Measurements from ENCODE around the gene ATG5. TPM values are rescaled to one million over a fixed set of nuclear protein-coding genes. Genes with fewer than 3 reads are reported as not detected.

ATG5 gene
- polyA plus RNA-seq, 1 of the 3 experiments (the other 2 are of a cell fraction) = 15.5 TPM

GRCh38 chr6:106141441-106142237, 183.9 kb downstream of the ATG5 start:
- H3K4me1 ChIP-seq (ENCODE audit: control insufficient read depth in 1 of 2, insufficient read depth in 2 of 2, low read depth in 1 of 2, low read length in 1 of 2) = peaks cover 0 to 8% of the 10 kb centered on the region in 2 experiments; a peak in 2 of 4 replicates
- H3K9me2 ChIP-seq = no peaks in the 10 kb centered on the region
- no peaks in the 10 kb centered on the region for H3K27me3 ChIP-seq (ENCODE audit: insufficient read depth)
- H2AFZ ChIP-seq (ENCODE audit: low read depth) = no peak overlapping the region; the same call in 1 of the 2 replicates
- ChIA-PET POLR2A (no interaction called here), CTCF (interaction anchor here (1.5 kb wide), 1 partner anchor 13 kb away, joined by 3 read pairs; no protein-coding TSS in a partner anchor)
- H3K4me3 ChIP-seq (ENCODE audit: low read depth in 2 of 2, low read length in 1 of 2) = no peak overlapping the region
- H3K36me3 ChIP-seq (replicated peaks in 1 of 2; ENCODE audit: control insufficient read depth in 1 of 2, insufficient read depth in 2 of 2, low read length in 1 of 2) = no peaks in the 10 kb centered on the region
- no peaks in the 10 kb centered on the region for H3K79me2 ChIP-seq (ENCODE audit: insufficient read depth)
- WGBS (ENCODE audit: low lambda C conversion rate) = 85% methylated on average over 9 of the region's 9 CpGs
- no peak overlapping the region for H3K4me2 ChIP-seq
- H3K27ac ChIP-seq (ENCODE audit: low read depth in 2 of 2, low read length in 1 of 2) = no peak overlapping the region
- no peak overlapping the region for H3K9ac ChIP-seq
- peaks cover 3% of the 10 kb centered on the region for H3F3A ChIP-seq (replicated peaks; ENCODE audit: insufficient read depth)
- no peak for DNase-seq
- H3K9me3 ChIP-seq = no peaks in the 10 kb centered on the region
- H4K20me1 ChIP-seq (ENCODE audit: insufficient read depth) = no peaks in the 10 kb centered on the region
- TF ChIP-seq NFIC (IDR thresholded peaks at IDR 0.05; ENCODE audit: borderline replicate concordance) = no peak
- TF ChIP-seq TAF1 (IDR thresholded peaks at IDR 0.05; ENCODE audit: borderline replicate concordance, low read depth, low read length) = no peak
- TF ChIP-seq FOXJ3 (CRISPR knock-in tag; IDR thresholded peaks at IDR 0.05) = no peak
- no peak for TF ChIP-seq NRF1 (IDR thresholded peaks at IDR 0.05; ENCODE audit: low read depth, low read length)
- no peak for TF ChIP-seq USF1 (IDR thresholded peaks at IDR 0.05; ENCODE audit: borderline replicate concordance, low read depth)
- no peak for TF ChIP-seq RFX5 (IDR thresholded peaks at IDR 0.05; ENCODE audit: low read length)
- TF ChIP-seq MEF2A (IDR thresholded peaks at IDR 0.05; ENCODE audit: borderline replicate concordance, low read depth) = no peak
- TF ChIP-seq SMC3 (IDR thresholded peaks at IDR 0.05; ENCODE audit: low read depth, low read length) = no peak
- no peak for TF ChIP-seq CHD2 (IDR thresholded peaks at IDR 0.05; ENCODE audit: low read length, partially characterized antibody)
- no peak for TF ChIP-seq IRF3 (IDR thresholded peaks at IDR 0.05; ENCODE audit: low read depth, low read length)

- Histone ChIP-seq H4K20me1 (ENCODE audit: insufficient read depth) (no peaks in the 10 kb centered on the region), H2AFZ (ENCODE audit: low read depth) (no peak overlapping the region), H3K9me2 (no peaks in the 10 kb centered on the region), H3K4me2 (no peak overlapping the region), H3K27ac (ENCODE audit: low read depth in 2 of 2, low read length in 1 of 2) (no peak overlapping the region), H3F3A (replicated peaks; ENCODE audit: insufficient read depth) (no peaks in the 10 kb centered on the region), H3K9ac (no peak overlapping the region), H3K79me2 (ENCODE audit: insufficient read depth) (no peaks in the 10 kb centered on the region), H3K4me3 (ENCODE audit: low read depth in 2 of 2, low read length in 1 of 2) (no peak overlapping the region), H3K4me1 (ENCODE audit: control insufficient read depth in 1 of 2, insufficient read depth in 2 of 2, low read depth in 1 of 2, low read length in 1 of 2) (peaks cover 5 to 9% of the 10 kb centered on the region in 2 experiments; a peak in 2 of 4 replicates), H3K27me3 (ENCODE audit: insufficient read depth) (no peaks in the 10 kb centered on the region), H3K36me3 (replicated peaks in 1 of 2; ENCODE audit: control insufficient read depth in 1 of 2, insufficient read depth in 2 of 2, low read length in 1 of 2) (no peaks in the 10 kb centered on the region), H3K9me3 (no peaks in the 10 kb centered on the region)
- ChIA-PET CTCF (no interaction called here), POLR2A (no interaction called here)
- WGBS (ENCODE audit: low lambda C conversion rate) = 94% methylated on average over 6 of the region's 6 CpGs
- DNase-seq = no peak
- TF ChIP-seq NFIC (IDR thresholded peaks at IDR 0.05; ENCODE audit: borderline replicate concordance) (no peak), JUND (IDR thresholded peaks at IDR 0.05) (no peak), FOSL2 (IDR thresholded peaks at IDR 0.05; ENCODE audit: borderline replicate concordance, low read depth) (no peak), FOXM1 (IDR thresholded peaks at IDR 0.05; ENCODE audit: low read depth) (no peak), IRF3 (IDR thresholded peaks at IDR 0.05; ENCODE audit: low read depth, low read length) (no peak), POLR2AphosphoS5 (IDR thresholded peaks at IDR 0.05; ENCODE audit: low read depth, low read length) (no peak), MXI1 (IDR thresholded peaks at IDR 0.05; ENCODE audit: low read depth, low read length) (no peak), NRF1 (IDR thresholded peaks at IDR 0.05; ENCODE audit: low read depth, low read length) (no peak), CTCF (IDR thresholded peaks at IDR 0.05) (no peak), SIN3A (IDR thresholded peaks at IDR 0.05; ENCODE audit: borderline replicate concordance, low read depth, low read length) (no peak), RCOR1 (IDR thresholded peaks at IDR 0.05; ENCODE audit: low read length) (no peak), EZH2phosphoT487 (IDR thresholded peaks at IDR 0.05; ENCODE audit: borderline replicate concordance, low read depth) (no peak), USF2 (IDR thresholded peaks at IDR 0.05; ENCODE audit: borderline replicate concordance, low read depth, low read length) (no peak), MEF2A (IDR thresholded peaks at IDR 0.05; ENCODE audit: borderline replicate concordance, low read depth) (no peak)
Measured at GRCh38 chr6:106138151-106138550, 187.4 kb downstream of the ATG5 start.

All from SK-N-SH (cell line).